Cortex of kidney (tissue), 1 donor: Measurements from ENCODE around the gene TNIK.

Source experiments
- DNase-seq: peaks from one replicate; lab custom pipeline; 2025; lab: John Stamatoyannopoulos, UW

TNIK gene

DNA sequence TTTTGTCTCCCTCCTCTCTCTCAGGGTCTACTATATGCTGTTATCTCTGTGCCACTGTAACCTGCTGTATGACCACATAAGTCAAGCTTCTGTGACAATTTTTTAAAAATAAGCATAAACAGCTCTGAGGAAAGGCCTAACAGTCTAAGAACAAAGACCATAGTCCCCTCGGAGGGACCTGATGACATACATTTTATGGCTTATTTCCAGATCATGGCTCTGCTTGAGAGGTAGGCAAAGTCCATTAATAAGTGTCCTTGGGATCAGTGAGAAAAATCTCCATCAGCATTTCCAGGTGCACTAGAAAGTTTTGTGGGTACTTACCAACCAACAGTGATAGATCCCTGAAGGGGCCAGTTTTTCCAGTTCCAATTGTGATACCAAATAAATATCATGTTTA lies 123.8 kb downstream of the TNIK start:
- DNase-seq, result no peak

DNA sequence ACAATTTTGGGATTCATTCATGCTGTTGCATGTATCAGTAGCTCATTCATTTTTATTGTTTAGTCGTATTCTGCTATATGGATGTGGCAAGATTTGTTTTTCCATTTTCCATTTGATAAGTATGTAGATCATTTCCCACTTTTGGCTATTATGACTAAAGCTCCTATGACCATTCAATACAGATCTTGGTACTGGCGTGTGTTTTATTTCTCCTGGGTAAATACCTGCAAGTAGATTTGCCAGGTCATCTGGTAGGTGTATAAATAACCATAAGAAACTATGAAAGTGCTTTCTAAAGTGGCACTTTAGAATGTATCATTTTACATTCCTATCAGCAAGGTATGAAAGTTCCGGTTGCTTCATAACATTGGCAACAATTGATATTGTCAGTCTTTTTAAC lies 124.6 kb downstream of the TNIK start:
- DNase-seq, result no peak

DNA sequence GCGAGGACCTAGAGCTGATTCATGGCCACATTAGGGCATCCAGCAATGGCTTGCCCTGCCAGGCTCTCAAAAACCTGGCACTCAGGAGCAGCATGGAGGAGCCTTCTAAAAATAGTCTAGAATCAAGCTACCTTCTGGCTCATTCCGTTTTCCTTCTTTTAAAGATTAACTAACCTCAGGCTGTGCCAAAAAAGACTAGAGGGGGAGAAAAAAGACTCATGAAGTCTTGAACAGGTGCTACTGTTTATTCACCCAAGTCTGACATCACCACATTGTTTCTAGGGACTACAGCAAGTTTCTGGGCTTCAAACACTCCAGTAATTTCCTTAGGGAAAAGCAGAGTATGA lies 125.8 kb downstream of the TNIK start:
- DNase-seq, result no peak

DNA sequence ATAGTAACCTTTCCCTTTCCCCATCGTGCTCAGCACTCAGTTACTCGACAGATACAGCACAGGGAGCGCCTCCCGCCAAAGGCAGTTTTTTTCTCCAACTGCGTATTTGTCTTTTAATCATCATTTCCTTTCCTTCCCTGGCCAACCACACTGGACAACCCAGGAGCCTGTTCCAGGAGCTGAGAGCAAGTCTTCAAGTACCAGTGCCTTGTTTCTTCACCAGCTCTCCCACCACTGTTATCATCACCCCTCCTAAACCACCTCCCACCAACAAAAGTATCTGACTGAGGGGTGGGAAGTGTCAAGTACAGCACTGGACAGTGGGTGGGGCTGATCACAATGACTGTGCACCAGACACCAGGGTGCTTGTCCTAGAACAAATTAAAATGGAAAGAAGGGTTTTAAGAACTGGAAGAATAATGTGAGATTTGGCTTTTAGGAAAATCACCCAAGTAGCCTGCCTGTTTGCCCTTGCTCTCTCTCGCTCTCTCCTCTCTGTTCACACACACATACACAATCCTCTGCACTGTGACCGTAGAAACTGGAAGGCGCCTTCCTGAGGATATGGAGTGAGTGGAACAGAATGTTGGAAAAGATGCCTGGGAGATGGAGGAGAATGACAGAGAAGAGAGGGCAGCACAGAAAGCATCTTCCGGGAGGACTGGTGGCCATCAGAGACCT lies 126.3 kb downstream of the TNIK start:
- DNase-seq, result no peak

DNA sequence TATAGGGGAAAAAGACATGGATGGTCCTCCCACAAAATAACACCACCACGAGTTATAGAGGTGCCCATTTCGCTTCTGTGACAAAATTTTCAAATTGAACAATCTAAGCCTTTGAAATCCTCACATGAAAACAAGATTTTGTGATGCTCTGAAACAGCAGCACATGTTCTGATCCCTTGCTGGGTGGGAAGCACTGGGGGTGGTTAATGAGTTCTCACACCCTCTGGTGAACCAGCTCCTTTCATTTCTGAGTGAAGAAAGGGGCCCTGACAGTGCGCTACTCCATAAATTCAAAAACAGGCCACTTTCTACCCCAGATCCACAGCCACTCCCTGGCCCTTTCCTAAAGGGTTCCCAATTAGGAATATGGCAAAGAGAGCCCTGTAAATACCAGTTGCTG lies 129.3 kb downstream of the TNIK start:
- DNase-seq, result no peak

DNA sequence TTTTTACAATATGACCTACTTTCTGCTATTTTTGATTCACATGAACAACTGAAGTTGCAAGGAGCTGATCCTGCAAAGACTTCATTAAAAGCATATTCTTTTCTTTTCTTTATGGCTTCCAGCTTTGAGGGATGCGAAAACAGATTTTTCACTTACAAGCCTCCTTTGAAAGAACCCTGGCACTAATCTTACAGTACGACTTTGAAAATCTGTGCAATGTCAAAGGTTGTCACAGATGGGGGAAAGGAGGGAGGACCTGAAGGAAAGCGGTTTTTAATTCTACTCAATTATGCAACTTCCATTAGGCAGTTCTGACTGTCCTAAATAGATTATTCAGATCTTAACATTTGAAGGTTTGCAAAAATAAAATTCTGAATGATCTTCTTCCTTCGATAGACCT lies 130.5 kb downstream of the TNIK start:
- no peak for DNase-seq

DNA sequence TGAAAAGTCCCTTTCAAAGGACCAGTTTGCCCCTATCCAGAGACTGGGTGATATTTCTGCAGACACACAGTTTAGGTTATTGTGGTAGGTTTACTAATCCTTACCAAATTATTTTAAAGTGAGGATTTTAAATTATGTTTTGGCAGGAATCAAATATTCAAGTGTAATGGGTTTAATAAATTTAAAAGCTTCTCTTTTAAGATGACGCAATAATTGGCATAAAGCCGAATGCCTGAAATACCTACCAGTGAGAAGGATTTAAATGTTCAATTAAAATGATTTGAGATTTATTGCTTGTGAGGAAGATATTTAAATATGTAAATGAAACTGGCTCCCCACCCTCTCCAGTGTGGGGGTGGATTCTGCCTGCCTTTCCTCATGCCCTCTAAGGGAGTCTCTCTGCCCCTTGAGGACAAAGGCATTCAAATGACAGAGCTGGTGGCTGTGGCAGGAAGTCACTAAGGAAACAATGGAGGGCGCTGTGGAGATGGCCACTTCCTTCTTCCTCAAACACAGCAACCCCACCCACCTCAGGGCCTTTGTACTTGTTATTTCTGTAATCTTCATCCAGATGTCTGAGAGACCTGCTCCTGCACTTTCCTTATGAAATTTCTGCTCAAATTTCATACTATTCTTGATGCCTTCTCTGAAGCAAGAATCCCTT lies 131.7 kb downstream of the TNIK start:
- no peak for DNase-seq

DNA sequence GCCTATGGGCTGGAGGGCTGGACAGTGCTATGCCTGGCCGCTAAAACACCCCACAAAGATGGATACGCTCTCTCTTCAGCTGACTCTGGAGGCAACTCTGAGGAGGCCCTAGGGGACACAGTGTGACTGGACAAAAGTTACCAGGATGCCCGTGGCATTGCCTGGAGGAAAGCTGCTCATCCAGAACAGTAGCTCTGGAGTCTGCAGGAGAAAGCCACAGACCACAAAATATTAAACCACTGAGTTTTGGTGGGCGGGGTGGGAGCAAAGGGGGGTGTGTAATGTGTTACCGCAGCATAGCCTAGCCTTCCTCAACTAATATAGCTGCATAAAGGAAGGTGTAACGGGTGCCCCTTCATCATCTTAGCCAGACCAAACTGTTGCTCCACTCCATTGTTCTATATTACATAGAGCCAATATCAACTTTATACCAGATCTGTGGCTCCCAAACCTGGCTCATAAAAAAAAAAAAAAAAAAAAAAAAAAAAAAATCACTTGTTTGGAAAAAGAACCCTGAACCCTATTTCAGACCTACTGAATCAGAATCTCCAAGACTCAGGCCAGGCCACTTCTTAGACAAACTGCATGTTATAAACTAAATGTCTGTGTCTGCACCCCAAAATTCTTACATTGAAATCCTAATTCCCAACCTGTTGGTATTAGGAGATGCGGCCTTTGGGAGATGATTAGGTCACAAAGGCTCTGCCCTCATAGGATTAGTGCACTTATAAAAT lies 132.6 kb downstream of the TNIK start:
- DNase-seq, result no peak

DNA sequence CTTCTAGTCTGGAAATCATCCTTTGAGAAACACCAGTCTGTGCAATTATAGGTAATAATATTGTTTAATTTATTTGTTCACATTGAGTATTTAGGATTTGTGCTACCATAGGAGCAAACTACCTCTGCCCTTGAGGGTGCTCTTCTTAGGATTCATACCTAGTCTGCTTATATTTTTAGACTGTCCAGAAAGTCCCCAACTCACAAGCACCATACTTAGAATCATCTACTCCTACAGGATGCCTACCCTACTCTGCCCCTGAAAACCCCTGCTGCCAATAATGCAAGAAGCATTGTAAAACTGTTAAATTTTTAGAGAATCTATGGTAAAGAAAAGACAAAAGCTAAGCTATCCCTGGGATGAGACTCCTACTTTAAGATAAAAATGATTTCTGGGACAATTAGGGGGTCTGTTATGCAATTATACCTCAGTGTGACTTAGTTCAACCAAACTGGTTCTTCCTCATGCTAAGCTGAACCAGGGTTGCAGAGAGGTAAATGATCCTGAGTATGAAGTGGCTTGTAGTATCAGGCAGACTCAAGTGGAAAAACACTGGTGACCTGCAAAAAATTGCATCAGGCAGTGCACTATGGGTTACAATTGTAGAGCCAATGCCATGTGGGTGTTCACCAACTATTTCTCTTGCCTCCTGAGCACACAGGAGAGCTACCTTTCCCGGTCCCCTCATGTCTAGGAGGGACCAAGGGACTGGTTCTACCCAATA lies 133.3 kb downstream of the TNIK start:
- no peak for DNase-seq

DNA sequence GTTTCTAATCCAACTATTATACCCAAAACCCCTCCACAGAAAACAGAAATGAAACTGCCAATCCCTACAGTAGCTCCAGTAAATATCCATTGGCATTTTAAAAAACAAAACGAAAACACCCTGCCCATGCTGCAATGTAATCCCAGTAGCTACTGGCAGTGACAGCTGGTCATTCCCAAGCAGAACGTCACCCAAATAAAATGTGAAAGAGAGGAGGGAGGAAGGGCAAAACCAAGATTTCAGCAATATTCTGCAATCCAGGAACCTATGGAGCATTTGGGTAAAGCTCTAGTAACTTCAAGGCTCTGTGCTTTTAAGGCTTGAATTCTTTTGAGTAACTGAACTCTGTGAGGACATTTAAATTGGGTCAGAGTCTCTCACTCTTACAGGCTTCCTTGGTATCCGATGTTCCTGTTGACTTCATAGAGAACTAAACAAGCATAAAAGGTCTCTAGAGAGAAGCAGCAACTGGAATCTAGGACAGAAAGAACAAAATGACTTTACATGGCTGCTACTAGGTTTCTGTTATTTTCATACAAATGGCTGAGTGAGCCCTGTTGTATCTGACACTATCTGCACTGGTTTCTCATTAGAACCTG lies 136.2 kb downstream of the TNIK start:
- DNase-seq, result no peak

DNA sequence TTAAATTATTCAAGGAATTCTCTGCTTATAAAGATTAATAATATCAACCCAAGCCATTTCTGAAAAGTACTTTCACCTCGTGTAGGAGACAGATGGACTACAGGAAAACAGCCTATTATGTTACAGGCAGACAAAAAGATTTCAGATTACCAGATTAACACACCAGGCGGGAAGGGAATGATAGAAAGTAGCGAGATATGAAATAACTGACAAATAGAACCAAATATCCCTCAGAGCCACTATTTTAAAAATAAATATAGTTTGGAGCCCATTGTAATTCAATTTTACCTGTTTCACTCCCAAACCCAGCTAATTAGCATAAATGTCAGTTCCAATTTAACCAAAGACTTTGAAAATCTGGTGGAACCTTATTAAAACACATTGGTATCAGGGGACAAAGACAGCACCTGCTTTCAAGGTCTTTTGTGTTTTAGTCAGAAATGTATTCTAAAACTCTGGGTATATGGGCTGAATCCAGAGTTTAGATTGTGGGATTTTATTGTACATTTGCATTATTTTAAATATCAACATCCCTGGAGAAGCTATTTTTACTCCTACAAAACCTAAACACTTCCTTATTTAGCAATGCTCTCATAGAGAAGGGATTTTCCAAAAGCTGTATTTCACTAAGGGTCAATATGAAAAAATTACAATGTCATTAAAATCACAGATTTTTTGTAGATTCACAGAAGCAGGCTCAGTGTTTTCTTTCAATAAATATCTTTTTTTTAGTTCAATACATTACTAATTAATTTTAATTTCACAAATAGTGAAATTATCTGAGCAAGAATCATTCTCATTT lies 138.4 kb downstream of the TNIK start:
- no peak for DNase-seq

DNA sequence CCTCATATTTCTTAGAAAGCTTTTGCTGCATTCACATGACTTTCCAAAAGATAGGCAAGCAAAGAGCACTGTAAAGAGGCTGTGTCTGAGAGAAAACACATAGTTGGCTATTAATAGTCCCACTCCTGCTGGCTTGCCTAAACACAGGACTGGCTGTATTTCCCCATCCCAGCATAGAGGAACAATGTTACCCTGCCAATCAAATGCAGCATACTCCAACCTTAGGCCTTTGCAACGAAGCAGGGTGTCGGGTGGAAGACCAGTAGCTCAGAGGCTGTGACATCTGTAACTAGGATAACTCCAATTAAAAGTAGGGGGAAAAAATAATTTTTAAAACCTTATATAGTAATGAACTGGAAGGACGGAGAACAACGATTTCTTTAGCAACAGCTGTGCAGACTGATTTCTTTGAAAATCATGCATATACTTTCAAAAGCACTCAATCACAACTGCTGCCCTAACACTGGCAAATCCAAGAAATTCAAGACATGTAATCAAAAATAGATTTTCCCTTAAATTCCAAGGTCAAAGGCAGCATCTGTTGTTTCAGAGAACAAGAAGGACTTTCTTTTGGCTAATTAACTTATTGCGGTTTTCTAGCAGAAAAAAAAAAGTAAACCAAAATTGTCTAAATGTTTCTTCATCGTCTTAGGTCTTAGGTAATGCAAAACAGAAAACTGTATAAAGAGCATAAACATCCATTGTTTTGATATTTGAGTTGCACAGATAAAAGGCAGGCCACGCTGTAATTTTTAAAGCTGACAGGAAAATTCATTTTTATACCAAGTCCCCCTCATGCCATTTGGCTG lies 139.3 kb downstream of the TNIK start:
- DNase-seq, result no peak

DNA sequence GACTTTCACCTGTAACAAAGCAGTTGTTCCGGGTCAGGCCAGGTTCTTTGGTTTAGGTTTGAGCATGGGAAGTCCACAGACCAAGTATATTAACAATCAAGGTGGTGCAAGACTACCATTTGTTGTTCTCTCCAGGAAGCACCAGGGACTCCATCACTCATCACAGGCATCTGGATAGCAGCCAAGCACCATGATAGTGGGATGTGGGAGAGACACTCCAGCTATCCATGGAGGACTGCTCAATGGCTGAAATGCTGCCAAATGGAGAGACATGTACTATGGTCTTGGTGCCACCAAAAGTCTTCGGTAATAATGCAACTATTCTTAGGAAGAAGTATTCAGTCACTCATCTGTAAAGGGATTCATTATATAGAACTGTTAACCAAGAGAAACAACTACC lies 143.0 kb downstream of the TNIK start:
- no peak for DNase-seq

DNA sequence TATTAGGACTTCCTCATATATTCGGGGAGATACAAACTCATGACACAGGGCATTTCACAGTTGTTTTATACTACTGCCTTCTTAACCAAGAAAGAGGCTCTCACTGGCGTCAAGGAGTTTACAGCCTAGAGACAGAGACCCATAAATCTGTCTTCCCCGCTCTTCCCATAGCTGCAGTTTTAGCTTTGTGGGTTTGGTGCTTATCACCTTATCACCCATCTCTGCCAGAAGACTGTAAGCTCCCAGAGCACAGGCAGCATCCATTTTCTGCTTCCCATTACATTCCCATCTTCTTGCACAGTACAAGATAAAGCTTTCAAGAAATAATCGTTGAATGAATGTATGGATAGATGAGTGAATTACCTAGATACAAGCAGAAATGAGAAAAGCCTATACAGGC lies 144.3 kb downstream of the TNIK start:
- no peak for DNase-seq

DNA sequence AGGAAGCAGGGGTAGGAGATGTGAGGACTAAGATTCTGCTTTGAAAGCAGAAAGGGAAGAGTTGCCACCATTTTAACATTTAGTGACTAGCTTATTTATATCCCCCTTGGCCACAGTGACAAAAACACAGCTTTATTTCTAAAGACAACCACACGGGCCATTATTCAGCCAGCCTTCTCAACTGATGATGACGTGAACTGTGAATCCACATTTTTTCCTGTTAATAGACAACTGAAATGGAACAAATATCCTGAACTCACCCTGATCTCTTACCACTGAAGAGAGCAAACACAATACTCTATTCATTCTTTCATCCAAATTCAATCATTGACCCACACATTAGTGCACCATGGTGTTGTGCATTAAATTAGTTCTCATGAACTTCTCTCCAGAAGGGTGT lies 145.1 kb downstream of the TNIK start:
- DNase-seq, result no peak

DNA sequence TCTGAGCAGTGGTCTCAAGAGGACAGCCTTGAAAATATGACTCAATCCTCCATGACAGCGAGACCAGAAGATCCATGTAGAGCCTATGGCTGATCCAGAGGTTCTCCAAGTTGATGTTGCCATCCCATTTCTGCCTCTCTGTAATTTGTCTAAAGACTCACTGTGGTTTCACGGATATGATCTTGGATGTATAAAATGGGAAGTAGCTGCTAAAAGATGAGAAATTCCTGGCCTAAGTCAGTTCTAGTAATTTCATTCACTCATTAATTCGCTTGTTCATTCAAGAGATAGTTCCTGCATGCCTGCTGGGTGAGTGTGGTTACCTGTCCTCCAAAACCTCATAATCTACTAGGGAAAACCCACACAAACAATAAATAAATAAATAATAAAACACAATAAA lies 145.9 kb downstream of the TNIK start:
- DNase-seq, result no peak

DNA sequence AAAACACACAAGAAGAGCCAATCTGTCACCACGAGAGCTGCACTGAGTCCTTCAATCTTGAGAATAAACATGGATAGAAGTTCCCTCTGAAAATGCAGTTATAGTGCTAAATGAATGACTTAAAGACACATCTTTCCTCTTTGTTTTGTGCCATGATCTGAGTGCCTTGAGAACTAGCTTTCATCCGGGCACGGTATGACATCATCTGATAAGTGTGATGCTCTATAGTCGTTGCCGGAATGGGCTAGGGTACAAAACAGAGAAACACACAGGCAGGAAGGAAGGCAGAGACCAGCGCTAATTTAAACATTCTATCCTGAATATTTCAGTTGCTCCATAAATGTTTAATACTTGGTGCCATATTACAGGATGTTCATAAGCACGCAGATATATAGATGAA lies 146.5 kb downstream of the TNIK start:
- DNase-seq, result no peak

DNA sequence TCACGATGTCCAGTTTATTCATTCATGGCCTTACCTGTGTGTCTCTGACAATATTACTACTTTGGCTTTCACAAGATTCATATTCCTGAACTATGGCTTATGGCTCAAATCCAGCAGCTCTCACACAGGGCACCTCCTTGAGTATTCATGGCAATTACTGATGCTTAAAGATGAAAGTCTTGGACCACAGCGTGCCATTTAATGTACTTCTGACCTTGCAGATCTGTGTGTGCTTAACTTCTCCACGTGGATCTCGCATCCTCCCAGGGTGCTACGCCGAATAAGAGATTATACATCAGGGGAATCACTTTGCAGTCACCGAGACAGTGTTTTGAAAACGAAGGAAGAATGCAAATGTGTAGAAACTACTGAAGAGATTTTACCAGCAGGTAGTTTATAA lies 147.5 kb downstream of the TNIK start:
- DNase-seq, result no peak

DNA sequence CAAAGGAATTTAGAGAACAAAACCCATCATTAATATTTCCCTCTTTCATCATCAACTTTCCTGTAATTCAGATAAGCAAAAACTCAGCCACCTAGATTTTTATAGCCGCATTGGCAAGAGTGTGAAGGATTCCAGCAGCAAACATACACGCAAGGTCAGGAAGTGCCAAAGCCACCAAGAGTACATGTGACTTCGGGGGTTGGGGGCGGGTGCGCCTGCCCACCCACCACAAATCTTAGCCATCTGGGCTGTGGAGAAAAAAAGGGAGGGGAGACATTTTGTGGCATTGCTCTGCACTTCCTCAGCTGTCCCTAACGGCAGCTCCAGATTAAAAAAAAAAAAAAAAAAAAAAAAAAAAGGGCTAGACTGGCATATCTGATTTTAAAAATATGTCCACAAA lies 148.4 kb downstream of the TNIK start:
- DNase-seq, result no peak

DNA sequence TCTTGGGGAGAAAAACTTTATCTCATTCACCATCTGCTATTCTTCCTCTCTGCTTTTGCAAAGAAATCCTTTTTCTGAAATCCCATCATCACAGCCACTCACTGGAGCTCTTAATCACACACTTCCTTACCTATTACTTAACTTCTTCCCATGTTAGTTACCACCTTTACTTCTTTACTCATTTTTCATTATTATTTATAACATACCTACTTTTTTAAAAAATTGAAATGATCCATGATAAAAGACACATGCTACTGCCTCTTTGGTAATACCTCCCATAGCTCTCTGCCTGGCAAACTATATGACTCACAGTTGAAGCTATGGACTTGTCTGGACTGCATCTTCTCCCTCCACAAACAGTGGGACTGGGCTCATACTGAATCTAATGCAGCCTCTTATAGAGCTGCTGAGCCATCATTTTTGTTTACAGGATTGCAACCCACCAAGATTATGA lies 150.3 kb downstream of the TNIK start:
- DNase-seq, result no peak

DNA sequence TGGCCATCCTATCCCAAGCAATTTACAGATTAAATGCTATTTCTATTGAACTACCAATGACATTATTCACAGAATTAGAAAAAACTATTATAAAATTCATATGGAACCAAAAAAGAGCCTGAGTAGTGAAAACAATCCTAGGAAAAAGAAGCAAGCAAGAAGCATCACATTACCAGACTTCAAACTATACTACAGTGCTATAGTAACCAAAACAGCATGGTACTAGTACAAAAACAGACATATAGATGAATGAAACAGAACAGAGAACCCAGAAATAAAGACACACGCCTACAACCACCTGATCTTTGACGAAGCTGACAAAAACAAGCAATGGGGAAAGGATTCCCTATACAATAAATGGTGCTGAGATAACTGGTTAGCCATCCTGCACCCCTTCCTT lies 152.2 kb downstream of the TNIK start:
- DNase-seq, result no peak
